ENCODE data around the gene PIGH. TPM values are rescaled to one million over a fixed set of nuclear protein-coding genes. Genes with fewer than 3 reads are reported as not detected.
"Not testable (repeated sequence)": the region's sequence is repeated elsewhere in the genome, so short reads cannot be mapped to it uniquely, and the experiment has no call there.

The PIGH gene
- total and polyA plus RNA-seq, 11 donors, result 8.0 to 30.0 (median 11.4) TPM

- intact Hi-C loops (cut with DNase I), result loop anchor here in 1 of 10 donors (5.0 kb wide), 1 partner anchor 102 kb away; the partner anchor contains the start of gene RDH11
- ATAC-seq (no peak), DNase-seq (no peak)
- H3K4me3 ChIP-seq, result no peak overlapping the region
- WGBS, 4 donors, result 73 to 82% (median 79%) methylated on average over 2 of the region's 2 CpGs
- peaks cover 0 to 12% (median 5%) of the 10 kb centered on the region in 12 donors for H3K4me1 ChIP-seq
- no peaks in the 10 kb centered on the region for H3K27me3 ChIP-seq
- no peaks in the 10 kb centered on the region for H3K9me3 ChIP-seq
- TF ChIP-seq, protein P1, sequence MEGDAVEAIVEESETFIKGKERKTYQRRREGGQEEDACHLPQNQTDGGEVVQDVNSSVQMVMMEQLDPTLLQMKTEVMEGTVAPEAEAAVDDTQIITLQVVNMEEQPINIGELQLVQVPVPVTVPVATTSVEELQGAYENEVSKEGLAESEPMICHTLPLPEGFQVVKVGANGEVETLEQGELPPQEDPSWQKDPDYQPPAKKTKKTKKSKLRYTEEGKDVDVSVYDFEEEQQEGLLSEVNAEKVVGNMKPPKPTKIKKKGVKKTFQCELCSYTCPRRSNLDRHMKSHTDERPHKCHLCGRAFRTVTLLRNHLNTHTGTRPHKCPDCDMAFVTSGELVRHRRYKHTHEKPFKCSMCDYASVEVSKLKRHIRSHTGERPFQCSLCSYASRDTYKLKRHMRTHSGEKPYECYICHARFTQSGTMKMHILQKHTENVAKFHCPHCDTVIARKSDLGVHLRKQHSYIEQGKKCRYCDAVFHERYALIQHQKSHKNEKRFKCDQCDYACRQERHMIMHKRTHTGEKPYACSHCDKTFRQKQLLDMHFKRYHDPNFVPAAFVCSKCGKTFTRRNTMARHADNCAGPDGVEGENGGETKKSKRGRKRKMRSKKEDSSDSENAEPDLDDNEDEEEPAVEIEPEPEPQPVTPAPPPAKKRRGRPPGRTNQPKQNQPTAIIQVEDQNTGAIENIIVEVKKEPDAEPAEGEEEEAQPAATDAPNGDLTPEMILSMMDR (IDR thresholded peaks at IDR 0.05), result no peak
- no peak for TF ChIP-seq POLR2A (IDR thresholded peaks at IDR 0.05)
- H3K27ac ChIP-seq, result no peak overlapping the region
- H3K36me3 ChIP-seq, result peaks cover 0 to 40% (median 31%) of the 10 kb centered on the region in 9 donors
Measured at GRCh38 chr14:67595392-67595791, 4.7 kb downstream of the PIGH start.

GRCh38 chr14:67593650-67594049, 6.4 kb downstream of the PIGH start:
- H3K27me3 ChIP-seq; ATAC-seq; H3K27ac ChIP-seq; intact Hi-C loops (cut with DNase I); H3K9me3 ChIP-seq; H3K4me3 ChIP-seq; H3K4me1 ChIP-seq; DNase-seq: not testable (repeated sequence)
- peaks cover 0 to 57% (median 49%) of the 10 kb centered on the region in 9 donors for H3K36me3 ChIP-seq
- 0 to 60% (median 24%) methylated on average over 1 of the region's 1 CpG for WGBS, 4 donors

- no peaks in the 10 kb centered on the region for H3K27me3 ChIP-seq
- TF ChIP-seq POLR2A (IDR thresholded peaks at IDR 0.05), result no peak
- TF ChIP-seq, protein P1 (IDR thresholded peaks at IDR 0.05), result no peak
- H3K36me3 ChIP-seq, result peaks cover 0 to 75% (median 63%) of the 10 kb centered on the region in 9 donors
- intact Hi-C loops (cut with DNase I), result no loop called here
- no peaks in the 10 kb centered on the region for H3K9me3 ChIP-seq
- H3K27ac ChIP-seq, result no peak overlapping the region
- ATAC-seq (no peak), DNase-seq (no peak)
- no peak overlapping the region for H3K4me3 ChIP-seq
- peaks cover 0 to 13% (median 0%) of the 10 kb centered on the region in 12 donors for H3K4me1 ChIP-seq
- whole genome bisulfite sequencing, 4 donors, result 40 to 95% (median 89%) methylated on average over 2 of the region's 2 CpGs
Measured at GRCh38 chr14:67589204-67589770, 10.8 kb downstream of the PIGH start.

GRCh38 chr14:67586369-67586768, 13.7 kb downstream of the PIGH start:
- Histone ChIP-seq H3K36me3 (peaks cover 0 to 47% (median 37%) of the 10 kb centered on the region in 9 donors), H3K27ac (no peak overlapping the region), H3K27me3 (no peaks in the 10 kb centered on the region), H3K9me3 (no peaks in the 10 kb centered on the region), H3K4me1 (peaks cover 0 to 13% (median 0%) of the 10 kb centered on the region in 12 donors), H3K4me3 (no peak overlapping the region)
- DNase-seq, result no peak
- intact Hi-C loops (cut with DNase I), result no loop called here
- 76 to 83% (median 82%) methylated on average over 4 of the region's 4 CpGs for WGBS, 4 donors
- peak in 1 of 4 donors; percentile 38 for ATAC-seq
- TF ChIP-seq, protein P1 (IDR thresholded peaks at IDR 0.05), result no peak
- no peak for TF ChIP-seq POLR2A (IDR thresholded peaks at IDR 0.05)
